GM19395 (cell line): ENCODE results near the gene DPH3.
A peak's percentile ranks its signal among the peaks of the same experiment; 100 is the strongest.

Source experiments
- ATAC-seq: cut with Tn5 transposase; IDR thresholded peaks from one replicate; pipeline ENCODE4 v1.9.1; 2021; ENCODE audit warnings: mild to moderate bottlenecking, moderate library complexity; ENCODE audit not compliant: unreplicated experiment

DPH3 gene

DNA sequence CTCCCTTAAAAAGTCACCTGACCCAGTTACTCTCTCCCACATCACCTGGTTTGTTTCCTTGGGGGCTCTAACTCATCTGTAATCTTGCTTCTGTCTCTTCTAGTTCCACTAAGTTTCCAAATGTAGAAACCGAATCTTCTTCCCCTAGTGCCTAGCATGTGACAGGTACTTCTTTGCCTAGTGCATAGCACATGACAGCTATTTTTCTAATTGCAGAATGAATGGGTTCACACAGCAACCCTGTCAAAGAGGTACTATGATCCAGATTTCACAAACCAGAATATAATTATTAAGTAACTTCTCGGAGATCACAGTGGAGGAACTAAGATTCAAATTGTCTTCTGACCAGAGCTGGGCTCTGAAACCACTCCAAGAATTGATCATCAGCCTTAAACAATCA lies 7.4 kb downstream of the DPH3 start:
- ATAC-seq = no peak

- no peak for ATAC-seq
Measured at GRCh38 chr3:16255726-16256125, 9.0 kb downstream of the DPH3 start.

- ATAC-seq = no peak
Measured at GRCh38 chr3:16255326-16255725, 9.4 kb downstream of the DPH3 start.

DNA sequence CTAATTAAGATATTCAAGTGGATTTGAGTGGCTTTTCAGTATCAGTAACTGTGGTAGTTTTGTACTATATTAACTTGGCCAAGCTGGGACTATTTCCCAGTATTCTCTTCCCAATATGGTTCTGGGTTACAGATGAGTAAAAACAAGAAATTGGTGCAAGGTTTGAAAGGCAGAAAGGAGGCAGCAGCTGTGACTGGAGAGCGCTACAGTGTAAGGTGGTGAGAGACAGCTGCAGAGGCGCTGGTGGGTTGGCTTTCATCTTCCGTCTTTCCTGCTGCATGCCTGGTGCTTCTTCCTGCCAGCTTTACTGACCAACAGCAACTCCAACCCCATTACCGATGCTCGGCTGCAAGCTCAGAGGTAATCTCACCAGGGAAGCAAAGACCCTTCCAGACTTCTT lies 9.8 kb downstream of the DPH3 start:
- ATAC-seq = no peak

DNA sequence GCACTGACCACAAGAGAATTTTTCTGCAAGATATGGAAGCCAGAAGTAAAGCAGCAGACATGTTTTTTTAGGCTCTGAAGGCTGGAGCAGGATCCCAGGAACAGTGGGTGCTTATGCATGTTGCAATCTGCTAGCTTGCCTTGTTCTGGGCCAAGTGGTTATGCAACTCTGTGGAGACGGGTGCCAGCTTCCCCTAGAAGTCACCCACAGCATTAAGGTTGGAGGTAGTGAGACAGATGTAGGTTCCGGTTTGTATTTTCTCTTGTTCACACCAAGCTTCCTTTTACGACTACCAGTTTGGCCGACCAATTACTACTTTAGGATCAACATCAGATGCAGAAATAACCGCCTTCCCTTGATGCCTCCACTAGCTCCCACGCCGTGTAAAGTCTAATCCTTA lies 11.1 kb downstream of the DPH3 start:
- ATAC-seq = no peak

- no peak for ATAC-seq
Measured at GRCh38 chr3:16252988-16253387, 11.8 kb downstream of the DPH3 start.

GRCh38 chr3:16252243-16252978 lies 12.3 kb downstream of the DPH3 start:
- ATAC-seq = peak; percentile 37

DNA sequence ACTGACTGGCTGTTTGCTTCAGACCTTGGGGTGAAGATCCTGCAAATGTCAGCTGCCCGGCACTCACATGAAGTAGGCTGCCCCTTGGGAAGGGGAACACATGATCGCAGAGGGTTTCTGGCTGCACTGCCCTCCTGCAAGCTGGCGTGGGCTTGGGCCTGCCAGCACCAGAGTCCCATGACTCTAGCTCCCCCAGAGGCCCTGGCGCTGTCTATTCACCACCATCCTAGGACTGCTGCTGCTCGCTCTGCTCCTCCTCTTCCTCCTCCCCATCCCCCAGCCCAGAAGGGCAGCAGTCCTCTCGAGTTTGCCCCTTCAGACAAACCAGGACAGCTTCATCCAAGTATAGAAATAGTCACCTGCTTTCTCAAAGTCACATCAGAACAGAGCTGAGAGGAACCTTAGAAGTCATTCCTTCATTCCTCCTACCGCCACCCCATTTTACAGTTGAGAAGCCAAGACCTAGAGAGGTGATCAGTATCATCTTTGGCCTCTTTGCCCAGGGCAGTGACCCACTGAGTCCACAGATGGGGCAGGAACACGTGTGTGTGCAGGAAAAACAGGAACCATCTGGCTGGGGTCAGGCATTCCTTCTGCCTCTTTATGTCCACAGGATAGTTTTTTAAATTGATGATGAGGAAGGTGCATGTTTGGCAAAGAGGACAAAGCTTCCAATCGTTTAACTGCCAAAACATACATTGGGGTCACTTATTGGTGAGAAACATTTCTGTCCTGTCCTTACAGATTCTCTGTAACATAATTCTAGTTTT lies 13.2 kb downstream of the DPH3 start:
- no peak for ATAC-seq

GRCh38 chr3:16249886-16250285 lies 14.9 kb downstream of the DPH3 start:
- no peak for ATAC-seq

DNA sequence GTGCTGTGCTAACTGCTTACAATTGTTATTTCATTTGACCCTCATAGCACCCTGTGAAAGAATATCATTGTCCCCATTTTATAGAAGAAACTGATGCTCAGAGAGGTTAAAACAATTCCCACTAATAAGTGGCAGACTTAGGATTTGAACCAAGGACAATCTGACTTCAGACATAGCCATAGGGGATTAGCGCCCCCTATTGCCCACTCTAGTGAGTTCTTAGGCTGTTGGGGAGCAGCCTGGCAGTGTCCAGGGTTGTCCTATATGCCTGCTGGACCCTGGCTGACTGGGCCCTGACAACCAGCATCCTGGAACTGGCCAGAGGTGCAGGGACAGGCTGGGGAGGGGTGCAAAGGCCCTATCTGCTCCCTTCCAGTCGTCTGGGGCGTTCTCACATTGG lies 15.4 kb downstream of the DPH3 start:
- no peak for ATAC-seq

- no peak for ATAC-seq
Measured at GRCh38 chr3:16248556-16248955, 16.2 kb downstream of the DPH3 start.

- peak; percentile 85 for ATAC-seq
Measured at GRCh38 chr3:16247282-16248061, 17.3 kb downstream of the DPH3 start.

GRCh38 chr3:16245609-16246008 lies 19.1 kb downstream of the DPH3 start:
- ATAC-seq = no peak

GRCh38 chr3:16243706-16244490 lies 20.8 kb downstream of the DPH3 start:
- ATAC-seq = no peak

- no peak for ATAC-seq
Measured at GRCh38 chr3:16242177-16242576, 22.6 kb downstream of the DPH3 start.

DNA sequence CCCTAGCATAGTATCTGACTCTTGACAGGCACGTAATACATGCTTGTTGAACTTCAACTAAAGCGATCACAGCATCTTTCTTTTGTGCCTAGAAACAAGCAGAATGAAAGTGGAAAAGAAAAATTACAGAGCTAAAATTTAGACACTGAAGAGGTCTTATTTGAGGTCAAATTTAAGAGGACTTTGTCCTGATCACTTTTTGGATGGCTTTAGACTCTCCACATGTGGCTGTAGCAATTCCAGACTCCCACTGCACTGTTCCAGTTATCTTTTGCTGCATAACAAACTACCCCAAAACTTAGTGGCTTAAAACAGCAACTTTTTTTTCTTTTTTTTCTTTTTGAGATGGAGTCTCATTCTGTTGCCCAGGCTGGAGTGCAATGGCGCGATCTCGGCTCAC lies 23.5 kb downstream of the DPH3 start:
- ATAC-seq = no peak

DNA sequence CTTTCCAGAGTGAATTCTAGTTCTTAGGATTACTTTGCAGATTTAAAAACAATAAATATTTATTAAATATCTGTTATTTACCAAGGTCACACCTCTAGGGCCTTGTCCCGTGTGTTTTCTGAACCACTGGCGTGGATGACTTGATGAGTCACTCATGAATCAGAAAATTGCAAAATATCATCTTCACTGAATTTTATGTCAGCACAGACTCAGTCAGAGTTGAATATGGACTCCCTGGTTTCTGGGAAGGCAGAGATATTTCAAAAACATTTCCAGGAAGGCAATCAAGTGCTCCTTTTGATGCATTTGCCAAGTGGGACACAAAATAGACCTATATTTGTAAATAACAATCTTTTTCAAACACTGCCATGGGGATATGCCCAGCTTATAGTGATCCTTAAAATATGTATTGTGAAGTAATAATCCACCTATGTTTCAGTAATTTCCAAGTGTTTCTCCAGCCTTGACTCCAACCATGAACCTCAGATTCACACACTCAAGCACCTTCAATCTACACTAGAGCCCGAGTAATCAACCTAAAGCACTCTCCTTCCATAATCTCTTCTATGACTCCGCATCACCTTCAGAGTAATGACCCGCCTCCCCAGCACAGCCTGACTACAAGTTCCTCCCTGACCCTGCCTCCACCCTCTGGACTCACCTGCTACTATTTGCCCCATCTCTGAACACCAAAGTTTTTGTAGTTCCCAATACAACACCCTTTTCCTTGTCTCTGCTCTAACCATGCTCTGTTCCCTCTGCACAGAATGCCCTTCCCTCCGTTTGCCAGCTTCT lies 24.3 kb downstream of the DPH3 start:
- no peak for ATAC-seq

GRCh38 chr3:16239780-16240179 lies 25.0 kb downstream of the DPH3 start:
- ATAC-seq = no peak

DNA sequence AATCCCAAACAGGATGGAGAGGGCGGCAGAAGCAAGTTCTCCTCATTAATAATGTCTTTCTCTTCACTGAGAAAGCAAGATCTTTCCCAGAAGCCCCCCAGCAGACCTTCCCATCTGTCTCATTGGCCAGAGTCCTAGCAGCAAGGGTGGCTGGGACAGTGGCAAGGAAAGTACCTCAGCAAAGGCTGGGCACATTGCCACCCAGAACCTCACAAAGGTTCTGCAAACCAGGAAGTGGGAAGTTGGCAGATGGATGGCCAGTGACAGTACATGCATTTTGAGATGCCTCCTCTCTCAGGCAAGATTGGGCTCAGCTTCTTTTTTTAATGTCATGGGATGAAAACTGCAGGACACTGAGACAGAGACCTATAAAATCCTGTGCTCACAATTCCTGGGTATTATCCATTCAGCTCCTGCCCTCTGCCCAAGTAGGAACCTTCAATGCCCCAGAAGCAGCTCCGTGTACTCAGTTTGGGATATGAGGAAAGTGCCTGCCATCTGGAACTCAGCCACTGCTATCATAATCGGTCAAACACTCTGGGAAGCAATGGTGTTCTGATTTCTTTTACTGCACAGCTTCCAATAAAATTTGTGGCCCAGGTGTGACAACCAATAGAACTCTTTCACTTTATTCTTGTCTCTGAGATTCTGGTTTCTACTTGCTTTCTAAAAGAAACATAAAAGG lies 25.5 kb downstream of the DPH3 start:
- ATAC-seq = no peak
